Panc1 (cell line): Measurements from ENCODE around the gene TMEM14B. TPM values are rescaled to one million over a fixed set of nuclear protein-coding genes. Genes with fewer than 3 reads are reported as not detected.
"Not testable (repeated sequence)": the region's sequence is repeated elsewhere in the genome, so short reads cannot be mapped to it uniquely, and the experiment has no call there.

Source experiments
- ATAC-seq: fragments of 200-7000 bp; cut with Tn5 transposase; 2 replicates; pipeline ENCODE4 v1.9.1; 2020; ENCODE audit warnings: mild to moderate bottlenecking, moderate library complexity
- BruUV-seq: library from RNA; stranded (reverse); fragments of 400-500 nt; replicated peaks from 2 replicates; lab custom pipeline; 2021; lab: Mats Ljungman, UMichigan
- CTCF ChIA-PET: fragments of 300-600 bp; sonication (Branson Sonifier 250); formaldehyde crosslinking; loops from one replicate; lab custom pipeline; 2022; ENCODE audit warnings: antibody characterized with exemption; lab: Charles Lee
- POLR2A ChIA-PET: fragments of 300-600 bp; sonication (Branson Sonifier 250); formaldehyde crosslinking; loops from one replicate; lab custom pipeline; 2022; ENCODE audit warnings: antibody characterized with exemption; lab: Charles Lee
- DNase-seq: peaks from one replicate; pipeline ENCODE4 v3.0.0-alpha.2; 2010; ENCODE audit warnings: low read depth, low spot score
- H3K27ac ChIP-seq: 2 replicates; pipeline ENCODE4 v1.5.1; 2011; ENCODE audit warnings: mild to moderate bottlenecking, low read length, inconsistent platforms
- H3K27me3 ChIP-seq: fragments of 200-500 bp; sonication (Bioruptor generic); 2 replicates; pipeline ENCODE4 v1.6.0; 2014; ENCODE audit warnings: low read length, inconsistent platforms; ENCODE audit not compliant: control insufficient read depth, insufficient read depth
- H3K36me3 ChIP-seq: fragments of 200-500 bp; sonication (Bioruptor generic); 2 replicates; pipeline ENCODE4 v1.5.1; 2014; ENCODE audit warnings: inconsistent platforms, mild to moderate bottlenecking, low read length, moderate library complexity; ENCODE audit not compliant: control insufficient read depth, insufficient read depth
- H3K4me1 ChIP-seq: 2 replicates; pipeline ENCODE4 v1.5.1; 2011; ENCODE audit warnings: inconsistent platforms, mild to moderate bottlenecking, low read length, moderate library complexity; ENCODE audit not compliant: control insufficient read depth, insufficient read depth
- H3K4me3 ChIP-seq, 2 experiments: 2 replicates each; pipeline ENCODE4 v1.5.1; 2011 to 2012; ENCODE audit warnings: low read depth in 2 of 2, low read length in 2 of 2, mild to moderate bottlenecking in 2 of 2, inconsistent platforms in 1 of 2, moderate library complexity in 1 of 2
- H3K9me3 ChIP-seq: fragments of 200-500 bp; sonication (Bioruptor generic); 2 replicates; pipeline ENCODE4 v1.5.1; 2014; ENCODE audit warnings: low read depth, mild to moderate bottlenecking, inconsistent platforms, low read length, moderate library complexity; ENCODE audit not compliant: control insufficient read depth, insufficient read depth
- POLR2AphosphoS5 ChIP-seq: IDR thresholded peaks from 2 replicates; pipeline ENCODE4 v1.6.1; 2012; ENCODE audit warnings: mild to moderate bottlenecking, low read depth, low read length, moderate library complexity
- SIN3A ChIP-seq: IDR thresholded peaks from 2 replicates; pipeline ENCODE4 v1.6.1; 2012; ENCODE audit warnings: low read depth, mild to moderate bottlenecking, low read length, moderate library complexity, borderline replicate concordance; ENCODE audit not compliant: insufficient read depth
- TCF7L2 ChIP-seq: IDR thresholded peaks from 2 replicates; pipeline ENCODE4 v1.6.1; 2011; ENCODE audit warnings: mild to moderate bottlenecking, low read depth, low read length, inconsistent platforms
- in situ Hi-C: cut with HindIII; loops from 2 replicates; pipeline ENCODE4 v1.10.0; 2016; ENCODE audit warnings: low sequenced_read_pairs, low pct_unique_long_range_greater_than_20kb
- intact Hi-C: fragments of 100-400 bp; cut with micrococcal nuclease; formaldehyde crosslinking; loops from one replicate; pipeline ENCODE4 v1.10.0; 2022; ENCODE audit not compliant: unreplicated experiment
- total RNA-seq: library from RNA; stranded (reverse); gene quantifications from one replicate; pipeline ENCODE4 v1.2.1, GENCODE V29; 2021; ENCODE audit not compliant: unreplicated experiment
- TF ChIP-seq, protein P1 (sequence below): fragments of 450-650 bp; IDR thresholded peaks from 2 replicates; pipeline ENCODE4 v1.5.1; 2017; ENCODE audit warnings: mild to moderate bottlenecking
- TF ChIP-seq, protein P2 (sequence below), 2 experiments: IDR thresholded peaks; 2 replicates each; pipeline ENCODE4 v1.6.1; 2011 to 2012; ENCODE audit warnings: low read depth in 2 of 2, control low read depth in 1 of 2, low read length in 1 of 2, mild to moderate bottlenecking in 1 of 2, moderate library complexity in 1 of 2; ENCODE audit not compliant: insufficient read depth in 1 of 2

TMEM14B gene
- total RNA-seq, 1 experiment from 2014 or later, result 180 TPM

GRCh38 chr6:10720960-10721849 is 26.4 kb upstream of the TMEM14B start:
- BruUV-seq, H3K4me3 ChIP-seq: not testable (repeated sequence)

DNA sequence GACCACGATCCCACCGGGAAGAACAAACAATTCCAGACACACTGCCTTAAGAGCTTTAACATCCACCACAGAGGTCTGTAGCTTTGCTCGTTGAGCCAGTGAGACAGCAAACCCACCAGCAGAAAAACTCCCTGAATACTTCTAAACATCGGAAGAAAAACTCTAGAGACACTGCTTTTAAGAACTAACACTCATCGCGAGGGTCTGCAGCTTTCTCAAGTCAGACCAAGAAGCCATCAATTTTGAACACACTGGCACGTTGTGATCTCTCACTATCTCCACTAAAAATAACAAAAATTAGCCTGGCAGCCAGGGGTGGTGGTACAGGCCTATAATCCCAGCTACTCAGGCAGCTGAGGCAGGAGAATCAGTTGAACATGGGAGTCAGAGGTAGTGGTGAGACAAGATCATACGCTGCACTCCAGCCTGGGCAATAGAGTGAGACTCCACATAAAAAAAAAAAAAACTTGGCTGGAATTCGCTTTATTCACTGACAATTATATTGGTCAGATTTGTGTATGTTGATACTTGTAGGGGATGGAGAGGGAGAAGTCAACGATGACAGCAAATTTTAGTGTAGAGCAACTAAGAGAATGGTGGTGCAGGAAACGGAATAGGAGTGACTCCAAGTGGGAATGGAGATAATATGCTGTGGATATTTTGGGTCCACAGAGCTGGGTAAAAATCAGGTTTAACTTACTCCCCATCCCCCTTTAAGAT is 25.6 kb upstream of the TMEM14B start:
- in situ Hi-C loops (no loop called here), intact Hi-C loops (no loop called here)
- Histone ChIP-seq H3K9me3 (no peaks in the 10 kb centered on the region), H3K36me3 (no peaks in the 10 kb centered on the region), H3K4me3 (peak overlapping the region; percentile 77 to 91), H3K4me1 (peaks cover 18% of the 10 kb centered on the region), H3K27me3 (no peaks in the 10 kb centered on the region), H3K27ac (peak overlapping the region; percentile 95)
- ATAC-seq, result no peak
- ChIA-PET CTCF (interaction anchor here (0.6 kb wide), 1 partner anchor 39 kb away, joined by 5 read pairs; no protein-coding TSS in a partner anchor), POLR2A (interaction anchor here (1.0 kb wide), 1 partner anchor 199 kb away, joined by 8 read pairs; no protein-coding TSS in a partner anchor)
- DNase-seq, result no peak
- TF ChIP-seq, protein P1, sequence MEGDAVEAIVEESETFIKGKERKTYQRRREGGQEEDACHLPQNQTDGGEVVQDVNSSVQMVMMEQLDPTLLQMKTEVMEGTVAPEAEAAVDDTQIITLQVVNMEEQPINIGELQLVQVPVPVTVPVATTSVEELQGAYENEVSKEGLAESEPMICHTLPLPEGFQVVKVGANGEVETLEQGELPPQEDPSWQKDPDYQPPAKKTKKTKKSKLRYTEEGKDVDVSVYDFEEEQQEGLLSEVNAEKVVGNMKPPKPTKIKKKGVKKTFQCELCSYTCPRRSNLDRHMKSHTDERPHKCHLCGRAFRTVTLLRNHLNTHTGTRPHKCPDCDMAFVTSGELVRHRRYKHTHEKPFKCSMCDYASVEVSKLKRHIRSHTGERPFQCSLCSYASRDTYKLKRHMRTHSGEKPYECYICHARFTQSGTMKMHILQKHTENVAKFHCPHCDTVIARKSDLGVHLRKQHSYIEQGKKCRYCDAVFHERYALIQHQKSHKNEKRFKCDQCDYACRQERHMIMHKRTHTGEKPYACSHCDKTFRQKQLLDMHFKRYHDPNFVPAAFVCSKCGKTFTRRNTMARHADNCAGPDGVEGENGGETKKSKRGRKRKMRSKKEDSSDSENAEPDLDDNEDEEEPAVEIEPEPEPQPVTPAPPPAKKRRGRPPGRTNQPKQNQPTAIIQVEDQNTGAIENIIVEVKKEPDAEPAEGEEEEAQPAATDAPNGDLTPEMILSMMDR, result no peak
- TF ChIP-seq, protein P2, sequence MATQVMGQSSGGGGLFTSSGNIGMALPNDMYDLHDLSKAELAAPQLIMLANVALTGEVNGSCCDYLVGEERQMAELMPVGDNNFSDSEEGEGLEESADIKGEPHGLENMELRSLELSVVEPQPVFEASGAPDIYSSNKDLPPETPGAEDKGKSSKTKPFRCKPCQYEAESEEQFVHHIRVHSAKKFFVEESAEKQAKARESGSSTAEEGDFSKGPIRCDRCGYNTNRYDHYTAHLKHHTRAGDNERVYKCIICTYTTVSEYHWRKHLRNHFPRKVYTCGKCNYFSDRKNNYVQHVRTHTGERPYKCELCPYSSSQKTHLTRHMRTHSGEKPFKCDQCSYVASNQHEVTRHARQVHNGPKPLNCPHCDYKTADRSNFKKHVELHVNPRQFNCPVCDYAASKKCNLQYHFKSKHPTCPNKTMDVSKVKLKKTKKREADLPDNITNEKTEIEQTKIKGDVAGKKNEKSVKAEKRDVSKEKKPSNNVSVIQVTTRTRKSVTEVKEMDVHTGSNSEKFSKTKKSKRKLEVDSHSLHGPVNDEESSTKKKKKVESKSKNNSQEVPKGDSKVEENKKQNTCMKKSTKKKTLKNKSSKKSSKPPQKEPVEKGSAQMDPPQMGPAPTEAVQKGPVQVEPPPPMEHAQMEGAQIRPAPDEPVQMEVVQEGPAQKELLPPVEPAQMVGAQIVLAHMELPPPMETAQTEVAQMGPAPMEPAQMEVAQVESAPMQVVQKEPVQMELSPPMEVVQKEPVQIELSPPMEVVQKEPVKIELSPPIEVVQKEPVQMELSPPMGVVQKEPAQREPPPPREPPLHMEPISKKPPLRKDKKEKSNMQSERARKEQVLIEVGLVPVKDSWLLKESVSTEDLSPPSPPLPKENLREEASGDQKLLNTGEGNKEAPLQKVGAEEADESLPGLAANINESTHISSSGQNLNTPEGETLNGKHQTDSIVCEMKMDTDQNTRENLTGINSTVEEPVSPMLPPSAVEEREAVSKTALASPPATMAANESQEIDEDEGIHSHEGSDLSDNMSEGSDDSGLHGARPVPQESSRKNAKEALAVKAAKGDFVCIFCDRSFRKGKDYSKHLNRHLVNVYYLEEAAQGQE (IDR thresholded peaks at IDR 0.05; ENCODE audit: insufficient read depth in 1 of 2, low read depth in 2 of 2, low read length in 1 of 2), result no peak
- no peak for TF ChIP-seq SIN3A
- no peak for TF ChIP-seq POLR2AphosphoS5
- no peak for TF ChIP-seq TCF7L2
- BruUV-seq, result TSS peak; percentile 93

More at GRCh38 chr6:10720960-10721849, 26.4 kb upstream of the TMEM14B start:
- H3K27me3 ChIP-seq, H3K36me3 ChIP-seq, POLR2A ChIA-PET, in situ Hi-C loops, ATAC-seq, DNase-seq, H3K9me3 ChIP-seq, intact Hi-C loops: not testable (repeated sequence)
- Histone ChIP-seq H3K4me1 (peaks cover 18% of the 10 kb centered on the region), H3K27ac (peak overlapping the region; percentile 95)
- CTCF ChIA-PET, result interaction anchor here (0.6 kb wide), 1 partner anchor 39 kb away, joined by 5 read pairs; no protein-coding TSS in a partner anchor
